ENCODE results near the gene ADGRA1.
A peak's percentile ranks its signal among the peaks of the same experiment; 100 is the strongest.

Gene ADGRA1

DNA sequence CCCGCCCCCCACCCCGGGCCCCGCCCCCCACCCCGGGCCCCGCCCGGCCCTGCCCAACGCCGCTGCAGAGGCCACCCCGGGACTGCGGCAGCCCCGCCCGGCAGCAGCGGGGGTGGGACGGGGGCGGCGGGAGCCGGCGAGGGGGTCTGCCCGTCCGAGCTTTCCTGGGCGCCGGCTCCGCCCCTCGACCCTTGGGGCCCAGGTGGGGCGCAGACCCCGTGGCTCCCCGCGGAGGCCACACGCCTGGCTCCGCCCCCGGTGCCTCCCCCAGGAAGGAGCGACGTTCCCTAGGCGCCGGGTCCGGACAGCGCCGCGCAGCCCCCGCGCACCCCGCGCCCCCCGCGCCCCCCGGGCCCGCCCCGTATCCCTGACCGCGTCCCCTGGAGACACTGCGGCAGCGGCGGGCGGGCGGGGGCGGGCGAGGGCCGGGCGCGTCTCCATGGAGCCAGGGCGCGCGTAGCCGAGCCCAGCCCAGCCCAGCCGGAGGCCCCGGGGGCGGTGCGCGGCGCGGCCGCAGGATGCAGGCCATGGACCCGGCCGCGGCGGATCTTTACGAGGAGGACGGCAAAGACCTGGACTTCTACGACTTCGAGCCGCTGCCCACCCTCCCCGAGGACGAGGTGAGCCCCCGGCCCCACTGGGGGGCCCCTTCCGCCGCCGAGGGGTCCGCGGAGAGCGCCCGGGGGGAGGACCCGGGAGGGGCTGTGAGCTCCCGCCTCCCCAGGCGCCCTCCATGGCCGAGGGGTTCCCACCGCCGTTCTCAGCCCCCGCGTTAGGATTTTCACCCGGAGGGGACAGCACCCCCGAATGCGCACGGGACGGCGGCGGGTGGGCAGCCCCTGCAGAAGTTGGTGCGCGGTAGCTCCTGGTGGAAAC is 72.5 kb downstream of the ADGRA1 start, which contains the start of gene KNDC1:
Gene KNDC1 (plus strand): TSS at position 270 of the 876 bp plus-strand sequence. CDS start 249 bp downstream, at position 519.
- H3K36me3 Mint-ChIP-seq, result no peaks in the 10 kb centered on the region
- no peak within 1 kb of the TSS for H3K27ac Mint-ChIP-seq
- ATAC-seq (replicated peaks) (peak; percentile 62 to 70), DNase-seq (no peak)
- H3K4me1 Mint-ChIP-seq, result peaks cover 2 to 6% of the 10 kb centered on the region in 2 donors
- H3K27me3 Mint-ChIP-seq, result peaks cover 21 to 58% of the 10 kb centered on the region in 2 donors
- peaks cover 0 to 2% of the 10 kb centered on the region in 2 donors for H3K9me3 Mint-ChIP-seq
- H3K4me3 Mint-ChIP-seq, result peak within 1 kb of the TSS; percentile 25 to 41

DNA sequence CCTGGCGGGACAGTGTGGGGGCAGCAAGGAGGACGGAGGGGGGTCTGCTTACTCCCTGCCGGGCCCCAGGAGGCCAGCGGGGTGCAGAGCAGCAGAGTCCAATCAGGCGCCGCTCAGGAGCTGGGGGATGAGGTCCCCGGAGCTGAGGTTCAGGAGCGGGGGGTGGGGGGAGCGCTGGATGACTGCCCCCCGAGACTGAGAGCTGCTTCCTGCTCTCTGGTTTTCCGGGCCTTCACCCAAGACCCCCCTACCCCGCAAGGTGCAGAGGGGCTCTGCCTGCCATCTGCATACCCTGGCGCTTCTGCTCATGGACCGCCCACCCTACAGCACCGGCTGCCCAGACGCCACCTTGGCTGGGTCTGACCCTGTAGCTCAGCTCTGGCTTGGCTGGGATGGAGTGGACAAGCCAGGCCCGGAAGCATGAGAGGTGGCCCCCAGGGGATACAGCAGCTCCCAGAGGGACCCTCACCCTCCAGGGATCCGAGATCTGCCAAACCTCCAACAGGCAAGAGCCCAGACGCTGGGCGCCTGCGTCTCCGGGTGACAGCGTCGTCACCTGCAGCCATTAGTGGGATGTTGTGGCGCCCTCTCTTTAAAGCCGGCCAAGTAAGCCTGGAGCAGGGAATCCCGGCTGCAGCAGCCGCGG is 73.2 kb downstream of the ADGRA1 start:
- Mint-ChIP-seq H3K27me3 (peaks cover 21 to 62% of the 10 kb centered on the region in 2 donors), H3K36me3 (no peaks in the 10 kb centered on the region), H3K4me1 (peaks cover 2 to 6% of the 10 kb centered on the region in 2 donors), H3K27ac (no peak overlapping the region), H3K4me3 (peak overlapping the region; percentile 25 to 41), H3K9me3 (no peaks in the 10 kb centered on the region)
- no peak for DNase-seq
- no peak for ATAC-seq (replicated peaks)

DNA sequence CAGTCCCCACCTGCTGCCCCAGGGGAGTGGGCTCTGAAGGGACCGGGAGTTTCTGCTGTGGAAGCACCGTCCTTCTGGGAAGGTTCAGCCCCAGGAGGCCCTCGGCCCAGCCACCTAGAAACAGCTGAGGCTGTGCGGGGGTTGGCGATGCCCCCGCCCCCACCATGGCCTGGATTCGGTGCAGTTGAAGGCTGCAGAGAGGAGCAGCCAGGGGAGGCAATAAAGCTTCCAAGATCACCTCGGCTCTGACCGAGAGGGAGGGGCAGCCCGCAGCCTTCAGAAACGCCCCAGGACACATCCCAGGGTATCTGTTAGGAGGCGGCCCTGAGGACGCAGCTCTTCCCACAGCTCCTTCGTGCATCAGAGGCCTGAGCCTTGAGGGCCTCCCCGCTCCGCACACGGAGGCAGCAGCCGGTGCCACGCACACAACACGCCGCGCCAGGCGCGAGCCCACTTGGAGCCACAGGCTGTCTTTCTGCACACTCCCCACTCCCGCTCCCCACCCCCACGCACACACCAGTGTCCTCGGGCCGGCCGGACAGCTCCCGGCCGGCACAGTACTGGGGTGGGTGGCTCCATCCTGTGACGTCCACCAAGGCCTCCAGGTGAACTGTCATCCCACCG is 73.9 kb downstream of the ADGRA1 start:
- ATAC-seq (replicated peaks), result no peak
- Mint-ChIP-seq H3K27me3 (peaks cover 26 to 68% of the 10 kb centered on the region in 2 donors), H3K4me1 (peaks cover 2 to 6% of the 10 kb centered on the region in 2 donors), H3K27ac (no peak overlapping the region), H3K9me3 (no peaks in the 10 kb centered on the region), H3K36me3 (no peaks in the 10 kb centered on the region), H3K4me3 (peak overlapping the region in 1 of 2 donors; percentile 25)
- no peak for DNase-seq

- DNase-seq (no peak), ATAC-seq (replicated peaks) (no peak)
- Mint-ChIP-seq H3K27me3 (peaks cover 26 to 68% of the 10 kb centered on the region in 2 donors), H3K4me1 (peaks cover 2 to 6% of the 10 kb centered on the region in 2 donors), H3K27ac (no peak overlapping the region), H3K36me3 (no peaks in the 10 kb centered on the region), H3K4me3 (no peak overlapping the region), H3K9me3 (no peaks in the 10 kb centered on the region)
Observed at GRCh38 chr10:133162178-133162909, 74.6 kb downstream of the ADGRA1 start.

DNA sequence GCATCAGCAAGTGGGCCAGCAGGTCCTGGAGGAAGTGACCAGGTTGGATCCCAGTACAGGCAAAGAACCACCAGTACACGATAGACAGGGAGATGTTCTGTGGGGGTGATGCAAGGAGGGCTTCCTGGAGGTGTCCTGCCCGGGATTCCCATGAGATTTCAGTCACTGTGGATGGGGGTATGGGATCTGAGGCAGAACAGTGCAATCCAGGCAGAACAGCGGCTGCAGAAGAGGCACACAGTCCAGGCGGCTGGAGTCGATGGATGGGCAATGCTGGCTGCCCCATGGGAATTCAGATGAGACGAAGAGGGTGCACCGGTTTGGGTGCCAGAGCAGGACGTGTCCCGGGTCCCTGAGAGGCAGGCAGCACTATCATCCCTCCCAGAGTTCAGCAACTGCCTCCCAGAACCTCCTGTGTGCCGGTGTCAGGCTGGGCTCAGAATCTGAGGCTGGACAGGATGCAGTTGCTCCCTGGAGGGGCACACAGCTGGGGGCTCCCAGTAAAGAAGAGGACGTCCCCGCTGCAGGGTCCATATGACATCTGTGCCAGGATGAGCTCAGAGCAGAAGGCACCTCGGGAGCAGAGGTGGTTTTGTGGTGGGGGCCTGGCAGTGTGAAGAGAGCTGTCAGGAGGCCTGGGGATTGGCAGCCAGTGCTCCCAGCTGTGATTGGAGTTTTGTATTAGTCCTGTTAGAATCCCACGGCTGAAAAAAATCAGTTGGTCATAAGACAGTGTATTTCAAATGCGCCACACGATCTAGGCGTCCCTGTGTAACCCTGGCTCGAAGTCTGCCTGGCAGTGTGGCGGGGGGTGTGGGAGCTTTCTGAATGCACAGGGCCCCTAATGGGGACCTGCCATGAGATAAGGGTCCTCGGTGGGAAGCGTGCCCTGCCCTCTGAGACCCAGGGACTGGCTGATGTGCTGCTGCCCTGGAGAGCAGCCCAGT is 75.5 kb downstream of the ADGRA1 start:
- DNase-seq (no peak), ATAC-seq (replicated peaks) (no peak)
- Mint-ChIP-seq H3K27ac (peak overlapping the region; percentile 53), H3K9me3 (no peaks in the 10 kb centered on the region), H3K4me3 (no peak overlapping the region), H3K27me3 (peaks cover 26 to 65% of the 10 kb centered on the region in 2 donors), H3K36me3 (no peaks in the 10 kb centered on the region), H3K4me1 (peaks cover 2 to 6% of the 10 kb centered on the region in 2 donors)

GRCh38 chr10:133163889-133164815 is 76.4 kb downstream of the ADGRA1 start:
- H3K9me3 Mint-ChIP-seq, result no peaks in the 10 kb centered on the region

DNA sequence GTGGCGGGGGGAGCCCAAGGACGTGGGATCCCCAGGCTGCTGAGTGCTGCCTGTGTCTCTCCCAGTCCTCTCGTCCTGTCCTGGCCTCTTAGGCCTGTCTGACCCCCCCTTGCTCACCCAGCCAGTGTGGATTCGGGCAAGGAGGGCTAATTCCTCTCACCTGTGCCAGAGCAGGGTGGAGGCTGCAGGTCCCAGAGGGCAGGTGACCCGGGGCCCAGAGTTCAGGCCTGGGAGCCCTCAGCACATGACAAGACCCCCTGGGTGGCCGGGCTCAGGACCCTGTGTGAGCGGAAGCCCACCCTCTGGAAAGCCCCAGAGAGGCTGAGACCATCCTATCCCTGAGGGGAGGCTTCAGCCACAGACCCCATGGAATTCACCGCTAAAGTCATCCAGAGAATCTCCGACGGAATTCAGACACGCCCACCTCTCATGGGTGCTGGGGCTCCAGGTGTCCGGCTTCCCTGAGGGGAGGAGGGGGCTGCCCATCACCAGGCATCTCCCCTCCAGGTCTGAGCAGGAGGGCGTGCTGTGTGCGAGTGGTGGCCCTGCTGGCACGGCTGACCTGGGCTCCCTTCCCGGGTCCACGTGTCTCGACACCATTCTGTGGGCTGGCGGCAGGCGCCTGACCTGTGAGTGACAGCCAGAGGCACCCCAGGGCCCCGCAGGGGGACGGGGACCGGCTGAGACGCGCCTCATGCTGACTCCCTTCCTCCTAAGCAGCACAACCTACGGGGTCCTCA is 77.3 kb downstream of the ADGRA1 start:
- Mint-ChIP-seq H3K4me1 (peaks cover 3 to 6% of the 10 kb centered on the region in 2 donors), H3K4me3 (no peak overlapping the region), H3K9me3 (peaks cover 0 to 3% of the 10 kb centered on the region in 2 donors), H3K27ac (no peak overlapping the region), H3K27me3 (peaks cover 26 to 59% of the 10 kb centered on the region in 2 donors), H3K36me3 (no peaks in the 10 kb centered on the region)
- DNase-seq, result no peak
- ATAC-seq (replicated peaks), result no peak

More at GRCh38 chr10:133163889-133164815, 76.4 kb downstream of the ADGRA1 start:
- no peak for ATAC-seq (replicated peaks)
- H3K27ac Mint-ChIP-seq, result no peak overlapping the region
- H3K4me1 Mint-ChIP-seq, result peaks cover 2 to 6% of the 10 kb centered on the region in 2 donors
- peaks cover 26 to 63% of the 10 kb centered on the region in 2 donors for H3K27me3 Mint-ChIP-seq
- H3K4me3 Mint-ChIP-seq, result no peak overlapping the region
- no peak for DNase-seq
- no peaks in the 10 kb centered on the region for H3K36me3 Mint-ChIP-seq

DNA sequence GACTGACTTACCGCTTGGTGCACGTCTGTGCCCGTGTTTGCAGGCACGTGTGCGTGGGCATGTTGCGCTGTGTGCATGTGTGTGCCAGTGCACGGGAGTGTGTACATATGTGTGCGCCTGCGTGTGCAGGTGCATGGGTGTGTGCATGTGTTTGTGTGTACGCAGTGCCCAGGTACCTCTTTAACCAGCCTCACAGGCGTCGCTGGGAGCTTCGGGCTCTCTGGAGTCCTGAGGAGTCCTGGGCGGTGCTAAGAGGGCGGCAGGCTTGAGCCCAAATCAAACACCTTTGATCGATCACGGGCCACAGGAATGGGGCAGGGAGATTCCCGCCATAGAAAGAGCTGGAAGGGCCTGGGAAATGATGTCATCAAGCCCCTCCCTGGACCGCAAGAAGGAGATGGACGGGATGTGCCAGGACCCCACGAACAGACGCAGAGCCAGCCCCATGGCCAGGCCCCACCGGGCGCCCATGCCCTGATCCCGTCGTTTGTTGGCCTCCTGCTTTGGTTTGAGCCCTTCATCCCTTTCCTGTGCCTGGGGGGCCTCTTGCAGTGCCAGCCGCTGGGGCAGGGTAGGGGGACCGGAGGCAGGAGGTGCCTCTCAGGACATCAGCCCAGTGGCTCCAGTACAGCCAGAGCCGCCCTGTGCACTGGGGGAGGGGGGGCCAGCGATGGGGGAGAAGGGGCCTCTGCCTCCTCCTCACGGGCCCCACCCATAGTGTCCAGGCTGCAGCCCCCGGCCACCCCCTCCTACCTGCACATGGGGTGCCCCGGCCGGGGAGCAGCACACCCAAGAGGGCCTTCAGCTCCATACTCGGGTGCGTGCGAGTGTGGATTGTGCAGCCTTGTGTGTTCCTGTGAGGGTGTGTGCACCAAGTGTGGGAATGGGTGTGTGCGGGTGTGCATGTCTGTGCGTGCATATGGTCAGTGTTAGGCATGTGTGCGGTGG is 78.1 kb downstream of the ADGRA1 start:
- H3K4me1 Mint-ChIP-seq, result peaks cover 4 to 5% of the 10 kb centered on the region in 2 donors

DNA sequence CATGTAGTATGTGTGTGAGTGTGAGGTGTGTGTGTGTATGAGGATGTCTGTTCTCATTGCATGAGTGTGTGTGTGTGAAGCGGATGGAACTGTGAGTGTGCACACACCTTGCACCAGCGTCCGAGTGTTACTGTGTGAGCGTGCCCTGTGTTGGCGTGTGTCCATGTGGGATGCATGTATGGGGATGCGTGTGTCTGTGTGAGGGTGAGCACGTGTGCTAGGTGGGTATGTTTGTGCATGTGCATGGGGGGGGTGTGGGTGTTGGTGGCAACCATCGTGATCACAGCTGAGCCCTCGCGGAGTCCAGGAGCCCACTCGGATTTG is 78.7 kb downstream of the ADGRA1 start:
- no peak overlapping the region for H3K4me3 Mint-ChIP-seq
- no peak for DNase-seq
- H3K4me1 Mint-ChIP-seq, result peaks cover 0 to 2% of the 10 kb centered on the region in 2 donors
- H3K9me3 Mint-ChIP-seq, result peaks cover 0 to 3% of the 10 kb centered on the region in 2 donors
- no peaks in the 10 kb centered on the region for H3K36me3 Mint-ChIP-seq
- peaks cover 26 to 49% of the 10 kb centered on the region in 2 donors for H3K27me3 Mint-ChIP-seq
- no peak for ATAC-seq (replicated peaks)
- H3K27ac Mint-ChIP-seq, result no peak overlapping the region

More for the DNA sequence above, 78.1 kb downstream of the ADGRA1 start:
- Mint-ChIP-seq H3K4me3 (no peak overlapping the region), H3K27me3 (peaks cover 26 to 55% of the 10 kb centered on the region in 2 donors), H3K27ac (no peak overlapping the region), H3K36me3 (no peaks in the 10 kb centered on the region), H3K9me3 (peaks cover 0 to 3% of the 10 kb centered on the region in 2 donors)
- DNase-seq (no peak), ATAC-seq (replicated peaks) (no peak)

GRCh38 chr10:133166828-133167692 is 79.3 kb downstream of the ADGRA1 start:
- ATAC-seq (replicated peaks), result no peak
- H3K27me3 Mint-ChIP-seq, result peaks cover 27 to 47% of the 10 kb centered on the region in 2 donors
- H3K4me1 Mint-ChIP-seq, result peaks cover 0 to 2% of the 10 kb centered on the region in 2 donors
- H3K36me3 Mint-ChIP-seq, result no peaks in the 10 kb centered on the region
- no peak overlapping the region for H3K27ac Mint-ChIP-seq
- H3K9me3 Mint-ChIP-seq, result peaks cover 0 to 3% of the 10 kb centered on the region in 2 donors
- no peak overlapping the region for H3K4me3 Mint-ChIP-seq
- DNase-seq, result no peak
